GM18511 (cell line): ENCODE data around the gene ITGA2.

ENCODE experiments used
- ATAC-seq: cut with Tn5 transposase; IDR thresholded peaks from one replicate; pipeline ENCODE4 v1.9.1; 2021; ENCODE audit warnings: mild to moderate bottlenecking, moderate library complexity; ENCODE audit not compliant: unreplicated experiment

The ITGA2 gene

GRCh38 chr5:52988335-52989024 lies 672 bp upstream of the ITGA2 start:
- peak; percentile 27 for ATAC-seq

- peak; percentile 43 for ATAC-seq
Observed at GRCh38 chr5:52989781-52990527, 802 bp downstream of the ITGA2 start.

GRCh38 chr5:52990528-52990925 lies 1.4 kb downstream of the ITGA2 start:
- ATAC-seq: no peak

- no peak for ATAC-seq
Observed at GRCh38 chr5:52993367-52993766, 4.2 kb downstream of the ITGA2 start.

GRCh38 chr5:52994266-52994665 lies 5.1 kb downstream of the ITGA2 start:
- ATAC-seq: no peak

GRCh38 chr5:52995095-52995494 lies 5.9 kb downstream of the ITGA2 start:
- ATAC-seq: no peak

GRCh38 chr5:52995914-52996313 lies 6.8 kb downstream of the ITGA2 start:
- ATAC-seq: no peak

- ATAC-seq: no peak
Observed at GRCh38 chr5:52996979-52997378, 7.8 kb downstream of the ITGA2 start.

- no peak for ATAC-seq
Observed at GRCh38 chr5:52997424-52997823, 8.3 kb downstream of the ITGA2 start.

- ATAC-seq: peak; percentile 67
Observed at GRCh38 chr5:52998552-52999313, 9.6 kb downstream of the ITGA2 start.

- ATAC-seq: peak; percentile 50
Observed at GRCh38 chr5:52999344-52999949, 10.3 kb downstream of the ITGA2 start.

GRCh38 chr5:53001541-53001940 lies 12.4 kb downstream of the ITGA2 start:
- no peak for ATAC-seq

GRCh38 chr5:53002491-53002890 lies 13.3 kb downstream of the ITGA2 start:
- no peak for ATAC-seq

GRCh38 chr5:53003144-53003543 lies 14.0 kb downstream of the ITGA2 start:
- ATAC-seq: no peak

GRCh38 chr5:53006911-53007890 lies 18.0 kb downstream of the ITGA2 start:
- ATAC-seq: no peak

- ATAC-seq: peak; percentile 97
Observed at GRCh38 chr5:53008751-53009150, 19.6 kb downstream of the ITGA2 start.

GRCh38 chr5:53009816-53010215 lies 20.7 kb downstream of the ITGA2 start:
- no peak for ATAC-seq

GRCh38 chr5:53010814-53011213 lies 21.7 kb downstream of the ITGA2 start:
- ATAC-seq: no peak

GRCh38 chr5:53011233-53011632 lies 22.1 kb downstream of the ITGA2 start:
- no peak for ATAC-seq

GRCh38 chr5:53013857-53014256 lies 24.7 kb downstream of the ITGA2 start:
- no peak for ATAC-seq
